HepG2 (cell line): Measurements from ENCODE around the gene SECTM1. TPM values are rescaled to one million over a fixed set of nuclear protein-coding genes. Genes with fewer than 3 reads are reported as not detected.

Source experiments
- ARHGAP35 ChIP-seq: sonication (generic); formaldehyde crosslinking; IDR thresholded peaks from 2 replicates; pipeline ENCODE4 v1.9.0; 2022; ENCODE audit warnings: mild to moderate bottlenecking, inconsistent platforms, moderate library complexity, missing genetic modification reagents, borderline replicate concordance
- BCL3 ChIP-seq: sonication (generic); formaldehyde crosslinking; IDR thresholded peaks from 2 replicates; pipeline ENCODE4 v1.5.1; 2020; ENCODE audit warnings: mild to moderate bottlenecking, missing genetic modification reagents, moderate library complexity
- HNRNPL ChIP-seq: fragments of 200-400 bp; formaldehyde crosslinking; IDR thresholded peaks from 2 replicates; pipeline ENCODE4 v1.6.1; 2017; ENCODE audit warnings: mild to moderate bottlenecking, low read depth, low read length
- MAZ ChIP-seq, 2 experiments: sonication (generic) in 1 of 2; formaldehyde crosslinking in 1 of 2; IDR thresholded peaks; 2 replicates each; pipeline versions ENCODE4 v1.5.0 to v1.6.1; 2012 to 2020; ENCODE audit warnings: low read depth in 2 of 2, mild to moderate bottlenecking in 2 of 2, borderline replicate concordance in 1 of 2, improper control_type of control experiment in 1 of 2, low read length in 1 of 2, missing genetic modification reagents in 1 of 2, moderate library complexity in 1 of 2
- MED13 ChIP-seq: sonication (generic); formaldehyde crosslinking; IDR thresholded peaks from 2 replicates; pipeline ENCODE4 v1.5.0; 2020; ENCODE audit warnings: missing genetic modification reagents
- MIXL1 ChIP-seq: IDR thresholded peaks from 2 replicates; pipeline ENCODE4 v1.6.1; 2016
- MXD1 ChIP-seq: sonication (generic); formaldehyde crosslinking; IDR thresholded peaks from 2 replicates; pipeline ENCODE4 v1.4.0; 2020; ENCODE audit warnings: mild to moderate bottlenecking, missing genetic modification reagents
- NKX3-1 ChIP-seq: sonication (generic); formaldehyde crosslinking; IDR thresholded peaks from 2 replicates; pipeline ENCODE4 v1.5.0; 2020; ENCODE audit warnings: missing genetic modification reagents
- TARDBP ChIP-seq: sonication (generic); formaldehyde crosslinking; IDR thresholded peaks from 2 replicates; pipeline ENCODE4 v1.8.0; 2022; ENCODE audit warnings: mild to moderate bottlenecking, missing genetic modification reagents
- YEATS2 ChIP-seq: sonication (generic); formaldehyde crosslinking; IDR thresholded peaks from 2 replicates; pipeline ENCODE4 v1.4.0; 2020; ENCODE audit warnings: missing genetic modification reagents, borderline replicate concordance
- ZHX2 ChIP-seq, 2 experiments: sonication (generic) in 1 of 2; formaldehyde crosslinking in 1 of 2; IDR thresholded peaks; 2 replicates each; pipeline versions ENCODE4 v1.6.1 to v1.9.0; 2014 to 2022; ENCODE audit warnings: antibody characterized with exemption in 1 of 2, borderline replicate concordance in 1 of 2, inconsistent platforms in 1 of 2, low read depth in 1 of 2, missing genetic modification reagents in 1 of 2
- ZNF326 ChIP-seq: sonication (generic); formaldehyde crosslinking; IDR thresholded peaks from 2 replicates; pipeline ENCODE4 v1.4.0; 2020; ENCODE audit warnings: missing genetic modification reagents, borderline replicate concordance
- ZNF558 ChIP-seq: sonication (generic); formaldehyde crosslinking; IDR thresholded peaks from 2 replicates; pipeline ENCODE4 v1.9.0; 2022; ENCODE audit warnings: mild to moderate bottlenecking, missing genetic modification reagents, borderline replicate concordance
- ZNF589 ChIP-seq: sonication (generic); formaldehyde crosslinking; conservative IDR thresholded peaks from 2 replicates; pipeline ENCODE4 v1.8.0; 2022; ENCODE audit warnings: mild to moderate bottlenecking, moderate library complexity, missing genetic modification reagents
- ZNF629 ChIP-seq: sonication (generic); formaldehyde crosslinking; conservative IDR thresholded peaks from 2 replicates; pipeline ENCODE4 v1.5.0; 2020; ENCODE audit warnings: missing genetic modification reagents
- polyA plus RNA-seq, 8 experiments: library from polyadenylated mRNA; depleted of rRNA in 3 of 8; stranded (reverse) in 7 of 8; unstranded in 1 of 8; fragments of >200 nt; fragmentation: Illumina TruSeq in 4 of 8; extraction: Trizol in 4 of 8; gene quantifications; 2 replicates each; pipeline versions ENCODE4 v1.2.1 to v1.2.3, GENCODE V29; 2011 to 2016; ENCODE audit warnings: low read depth in 4 of 8, missing spikeins in 1 of 8, mixed read lengths in 1 of 8; ENCODE audit not compliant: insufficient read depth in 1 of 8
- total RNA-seq, 5 experiments: library from RNA; depleted of rRNA; stranded (reverse); fragments of >200 nt; fragmentation: Illumina TruSeq; extraction: Trizol; gene quantifications; 2 replicates each; pipeline ENCODE4 v1.2.3, GENCODE V29; 2016; ENCODE audit warnings: low read depth in 1 of 5
- TF ChIP-seq, protein P1 (sequence below): sonication (generic); formaldehyde crosslinking; IDR thresholded peaks from 2 replicates; pipeline ENCODE4 v1.4.0; 2020; ENCODE audit warnings: missing genetic modification reagents

SECTM1 gene
- total and polyA plus RNA-seq, 2 of the 13 experiments (the other 11 are each of a cell fraction or from before 2014, with no cell fraction given) = 3.5 to 5.3 TPM

GRCh38 chr17:82317394-82318168 lies 16.0 kb downstream of the SECTM1 start, which contains the start of gene CD7 (continued):
- TF ChIP-seq HNRNPL = peak; percentile 83
- peak; percentile 73 for TF ChIP-seq BCL3 (CRISPR knock-in tag)
- peak; percentile 57; the same call in 1 of the 2 replicates for TF ChIP-seq ZNF558 (CRISPR knock-in tag)
- 0 out of 2 replicates have a peak, but pooled peaks have one; percentile 3 for TF ChIP-seq ZNF629 (CRISPR knock-in tag)
- TF ChIP-seq, protein P1, sequence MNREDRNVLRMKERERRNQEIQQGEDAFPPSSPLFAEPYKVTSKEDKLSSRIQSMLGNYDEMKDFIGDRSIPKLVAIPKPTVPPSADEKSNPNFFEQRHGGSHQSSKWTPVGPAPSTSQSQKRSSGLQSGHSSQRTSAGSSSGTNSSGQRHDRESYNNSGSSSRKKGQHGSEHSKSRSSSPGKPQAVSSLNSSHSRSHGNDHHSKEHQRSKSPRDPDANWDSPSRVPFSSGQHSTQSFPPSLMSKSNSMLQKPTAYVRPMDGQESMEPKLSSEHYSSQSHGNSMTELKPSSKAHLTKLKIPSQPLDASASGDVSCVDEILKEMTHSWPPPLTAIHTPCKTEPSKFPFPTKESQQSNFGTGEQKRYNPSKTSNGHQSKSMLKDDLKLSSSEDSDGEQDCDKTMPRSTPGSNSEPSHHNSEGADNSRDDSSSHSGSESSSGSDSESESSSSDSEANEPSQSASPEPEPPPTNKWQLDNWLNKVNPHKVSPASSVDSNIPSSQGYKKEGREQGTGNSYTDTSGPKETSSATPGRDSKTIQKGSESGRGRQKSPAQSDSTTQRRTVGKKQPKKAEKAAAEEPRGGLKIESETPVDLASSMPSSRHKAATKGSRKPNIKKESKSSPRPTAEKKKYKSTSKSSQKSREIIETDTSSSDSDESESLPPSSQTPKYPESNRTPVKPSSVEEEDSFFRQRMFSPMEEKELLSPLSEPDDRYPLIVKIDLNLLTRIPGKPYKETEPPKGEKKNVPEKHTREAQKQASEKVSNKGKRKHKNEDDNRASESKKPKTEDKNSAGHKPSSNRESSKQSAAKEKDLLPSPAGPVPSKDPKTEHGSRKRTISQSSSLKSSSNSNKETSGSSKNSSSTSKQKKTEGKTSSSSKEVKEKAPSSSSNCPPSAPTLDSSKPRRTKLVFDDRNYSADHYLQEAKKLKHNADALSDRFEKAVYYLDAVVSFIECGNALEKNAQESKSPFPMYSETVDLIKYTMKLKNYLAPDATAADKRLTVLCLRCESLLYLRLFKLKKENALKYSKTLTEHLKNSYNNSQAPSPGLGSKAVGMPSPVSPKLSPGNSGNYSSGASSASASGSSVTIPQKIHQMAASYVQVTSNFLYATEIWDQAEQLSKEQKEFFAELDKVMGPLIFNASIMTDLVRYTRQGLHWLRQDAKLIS (CRISPR knock-in tag) = no peak
- TF ChIP-seq ZNF326 (CRISPR knock-in tag) = no peak
- peak; percentile 57; the same call in 1 of the 2 replicates for TF ChIP-seq YEATS2 (CRISPR knock-in tag)
- TF ChIP-seq MED13 (CRISPR knock-in tag) = peak; percentile 43; the same call in 1 of the 2 replicates
- TF ChIP-seq MIXL1 (CRISPR knock-in tag) = no peak
- TF ChIP-seq MAZ (IDR thresholded peaks at IDR 0.05; ENCODE audit: borderline replicate concordance, low read depth, low read length) = no peak; the same call in 1 of the 2 replicates
- TF ChIP-seq MAZ (CRISPR knock-in tag; IDR thresholded peaks at IDR 0.05; ENCODE audit: low read depth) = no peak
- TF ChIP-seq TARDBP (CRISPR knock-in tag) = peak; percentile 70
- no peak for TF ChIP-seq ZHX2 (IDR thresholded peaks at IDR 0.05; ENCODE audit: low read depth)
- TF ChIP-seq ZHX2 (CRISPR knock-in tag; IDR thresholded peaks at IDR 0.05; ENCODE audit: borderline replicate concordance) = no peak
- no peak for TF ChIP-seq ZNF589 (CRISPR knock-in tag)
- TF ChIP-seq NKX3-1 = peak; percentile 30; the same call in 1 of the 2 replicates
- TF ChIP-seq MXD1 = peak; percentile 71; the same call in 1 of the 2 replicates
- TF ChIP-seq ARHGAP35 (CRISPR knock-in tag) = no peak
